T-helper 2 cell (primary cell): ENCODE measurements around the gene SLC22A23.
A peak's percentile ranks its signal among the peaks of the same experiment; 100 is the strongest.

Source experiments
- DNase-seq, 5 experiments: peaks; one replicate each; pipeline versions ENCODE4 v3.0.0 to v3.0.0-alpha.2; 2012 to 2022

The SLC22A23 gene

GRCh38 chr6:3366596-3367413, 90.0 kb downstream of the SLC22A23 start:
- no peak for DNase-seq

- DNase-seq, result no peak
These were observed 92.5 kb downstream of the SLC22A23 start for GRCh38 chr6:3364391-3364790.

- no peak for DNase-seq
These were observed 93.4 kb downstream of the SLC22A23 start for GRCh38 chr6:3363296-3364025.

GRCh38 chr6:3361312-3362037, 95.4 kb downstream of the SLC22A23 start:
- DNase-seq, result no peak

GRCh38 chr6:3360727-3361045, 96.2 kb downstream of the SLC22A23 start:
- no peak for DNase-seq

GRCh38 chr6:3359973-3360726, 96.7 kb downstream of the SLC22A23 start:
- no peak for DNase-seq

- no peak for DNase-seq
These were observed 97.6 kb downstream of the SLC22A23 start for GRCh38 chr6:3359101-3359752.

GRCh38 chr6:3358413-3359100, 98.3 kb downstream of the SLC22A23 start:
- DNase-seq, result no peak

GRCh38 chr6:3357678-3358077, 99.2 kb downstream of the SLC22A23 start:
- no peak for DNase-seq

- no peak for DNase-seq
These were observed 99.9 kb downstream of the SLC22A23 start for GRCh38 chr6:3356824-3357420.

- peak in 4 of 5 experiments; percentile 27 to 76 (median 46) for DNase-seq
These were observed 100.6 kb downstream of the SLC22A23 start for GRCh38 chr6:3356056-3356823.

GRCh38 chr6:3355358-3356055, 101.3 kb downstream of the SLC22A23 start:
- DNase-seq, result peak in 1 of 5 experiments; percentile 33

GRCh38 chr6:3355011-3355357, 101.9 kb downstream of the SLC22A23 start:
- DNase-seq, result no peak

GRCh38 chr6:3353939-3354338, 102.9 kb downstream of the SLC22A23 start:
- DNase-seq, result no peak

GRCh38 chr6:3353213-3353903, 103.5 kb downstream of the SLC22A23 start:
- no peak for DNase-seq

- no peak for DNase-seq
These were observed 104.2 kb downstream of the SLC22A23 start for GRCh38 chr6:3352678-3353077.

GRCh38 chr6:3351829-3352524, 104.9 kb downstream of the SLC22A23 start:
- DNase-seq, result no peak

GRCh38 chr6:3351105-3351676, 105.7 kb downstream of the SLC22A23 start:
- no peak for DNase-seq
